GM10847 (cell line): ENCODE data around the gene SMOC1.

Experiments used
- POLR2A ChIP-seq: IDR thresholded peaks from 2 replicates; pipeline ENCODE4 v1.6.1; 2011; ENCODE audit not compliant: insufficient read length; ENCODE audit errors: extremely low read depth

SMOC1 gene

DNA sequence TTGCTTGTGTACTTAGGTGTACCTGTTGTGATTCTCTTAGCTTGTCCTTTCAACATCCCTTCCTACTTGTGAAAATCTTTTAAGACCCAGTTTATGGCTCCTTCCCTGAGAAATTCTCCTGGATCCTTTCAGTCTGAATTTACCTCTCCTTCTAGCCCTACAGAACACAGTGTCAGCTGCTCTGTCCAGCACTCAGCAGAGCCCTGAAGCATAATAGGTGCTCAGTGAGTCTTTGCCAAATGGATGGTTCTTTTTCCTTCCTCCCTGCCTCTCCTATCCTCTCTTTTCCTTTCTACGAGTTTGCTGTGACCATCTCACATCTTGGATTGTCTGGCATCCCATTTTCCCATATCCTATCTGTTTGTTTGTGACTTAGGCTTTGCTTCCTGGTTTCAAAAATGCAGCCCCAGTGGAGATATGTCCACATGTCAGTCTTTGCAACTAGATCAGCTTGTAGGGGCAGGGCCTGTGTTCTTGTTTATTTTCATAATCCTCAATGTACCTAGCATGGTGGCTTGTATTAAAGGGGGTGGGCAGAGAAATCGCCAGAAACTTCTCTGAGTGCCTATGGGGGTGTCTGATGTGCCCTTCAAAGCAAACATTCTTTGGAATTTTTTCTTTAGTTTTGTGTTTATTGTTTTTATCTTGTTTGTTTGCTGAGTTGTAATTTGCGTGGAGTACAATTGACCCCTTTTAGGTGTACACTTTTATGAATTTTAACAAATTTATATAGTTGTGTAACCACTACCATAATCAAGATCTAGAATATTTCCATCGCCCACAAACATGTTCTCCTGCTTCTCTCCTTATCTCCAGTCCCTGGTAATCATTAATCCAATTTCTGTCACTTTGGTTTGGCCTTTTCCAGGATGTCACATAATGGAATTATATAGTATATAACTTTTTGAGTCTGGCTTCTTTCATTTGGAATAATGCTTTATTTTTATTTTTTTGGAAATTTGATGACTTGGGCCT, 62.8 kb downstream of the SMOC1 start:
- no peak for TF ChIP-seq POLR2A

DNA sequence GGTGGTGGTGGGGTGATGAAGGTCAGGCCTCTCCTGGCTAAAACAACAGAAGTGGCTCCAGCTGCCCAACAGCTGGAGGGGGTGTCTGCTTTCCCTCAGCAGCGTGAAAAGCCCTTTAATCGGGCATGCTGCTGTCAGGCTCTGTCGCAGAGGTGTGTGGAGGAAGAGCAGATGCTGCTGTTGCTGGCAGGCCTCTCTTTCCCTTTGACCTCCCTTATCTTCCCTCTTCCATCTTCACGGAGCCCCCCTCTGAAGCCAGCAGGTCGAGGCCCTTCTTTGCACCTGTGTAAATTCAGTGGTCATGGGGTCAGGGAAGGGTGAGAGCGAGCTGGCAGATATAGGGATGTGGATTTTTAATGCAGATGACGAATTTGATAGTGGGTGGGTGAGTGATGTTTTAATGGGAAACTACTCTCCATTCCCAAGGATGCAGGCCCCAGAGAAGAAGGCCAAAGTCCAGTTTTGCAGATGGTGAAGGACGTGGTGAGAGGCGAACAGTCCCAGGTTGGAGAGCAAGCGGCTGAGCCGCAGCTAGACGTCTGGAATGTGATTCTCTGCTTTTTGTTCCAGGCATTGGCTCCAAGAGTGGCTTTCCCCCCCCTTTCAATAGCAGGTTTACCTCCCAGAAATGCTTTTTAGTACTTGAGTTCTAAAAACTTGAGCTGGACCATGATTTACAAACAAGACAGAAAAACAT, 64.0 kb downstream of the SMOC1 start:
- TF ChIP-seq POLR2A, result no peak

DNA sequence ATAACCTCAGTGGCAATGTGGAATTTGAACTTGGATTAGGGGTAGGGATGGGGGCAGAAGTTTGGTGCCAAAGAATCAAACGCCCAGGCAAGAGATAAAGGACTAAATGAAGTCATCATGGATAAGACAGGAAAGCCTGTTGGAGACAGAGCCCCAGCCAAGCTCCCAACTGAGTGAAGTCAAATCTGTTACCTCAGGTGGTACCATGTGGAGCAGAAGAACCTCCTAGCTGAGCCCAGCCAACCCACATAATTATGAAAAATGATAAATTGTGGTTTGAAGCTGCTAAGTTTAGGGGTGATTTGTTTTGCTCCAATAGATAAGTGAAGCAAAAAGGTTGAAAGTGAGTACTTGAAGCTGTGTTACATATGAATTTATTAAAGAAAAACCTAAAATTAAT, 66.1 kb downstream of the SMOC1 start:
- TF ChIP-seq POLR2A, result no peak

DNA sequence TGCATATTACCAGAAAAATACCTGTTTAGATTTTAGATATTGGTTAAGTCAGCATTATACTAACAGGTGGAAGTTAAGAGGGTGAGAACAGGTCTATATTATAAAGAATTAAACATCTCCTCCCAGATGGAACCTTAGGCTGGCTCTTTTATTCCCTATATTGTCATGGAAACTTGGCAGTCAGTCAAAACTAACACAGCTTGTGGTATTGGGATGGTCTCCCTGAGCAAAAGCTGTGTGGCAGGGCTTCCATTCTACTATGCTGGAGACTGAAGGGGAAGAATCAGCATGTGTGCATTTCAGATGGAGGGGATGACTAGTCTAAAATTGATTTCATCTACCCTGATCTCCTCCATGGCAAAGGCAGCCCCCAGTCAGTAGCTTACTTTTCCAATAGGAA, 66.7 kb downstream of the SMOC1 start:
- TF ChIP-seq POLR2A, result no peak

DNA sequence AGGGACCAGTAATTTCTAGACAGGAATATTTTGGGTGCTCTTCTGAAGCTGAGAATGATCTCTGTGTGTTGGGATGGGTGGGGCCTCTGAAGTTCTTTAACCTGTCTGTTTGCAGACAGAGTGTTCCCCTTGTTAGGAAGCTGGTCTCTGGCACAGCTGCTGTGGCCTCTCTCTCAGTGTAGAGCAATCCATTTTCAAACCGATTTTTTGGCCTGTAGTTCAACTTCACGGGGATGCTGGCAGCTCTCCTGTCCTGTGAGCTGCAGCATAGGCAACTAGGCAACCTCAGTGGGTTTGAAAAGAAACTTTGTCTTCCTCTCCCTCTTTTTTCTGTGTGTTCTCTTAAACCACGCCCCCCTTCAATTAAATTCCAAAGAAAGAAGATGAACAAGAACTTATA, 69.1 kb downstream of the SMOC1 start:
- no peak for TF ChIP-seq POLR2A

DNA sequence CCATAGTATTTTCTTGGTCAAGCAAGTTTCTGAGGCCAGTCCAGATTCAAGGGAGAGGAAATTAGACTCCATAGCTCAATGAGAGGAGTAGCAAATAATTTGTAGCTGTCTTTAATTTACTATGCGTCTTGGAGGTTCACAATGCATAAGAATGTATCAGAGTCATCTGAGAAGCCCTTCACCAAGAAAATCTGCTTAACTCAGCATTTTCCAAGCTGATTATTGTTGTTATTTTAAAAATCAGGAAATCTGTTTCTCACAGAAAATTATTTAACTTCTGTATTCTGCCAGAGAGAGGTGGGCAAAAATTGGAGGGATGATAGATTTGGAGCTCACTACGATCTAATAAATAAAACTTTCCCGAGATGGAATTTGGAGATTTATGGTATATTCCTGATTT, 72.0 kb downstream of the SMOC1 start:
- TF ChIP-seq POLR2A, result no peak

DNA sequence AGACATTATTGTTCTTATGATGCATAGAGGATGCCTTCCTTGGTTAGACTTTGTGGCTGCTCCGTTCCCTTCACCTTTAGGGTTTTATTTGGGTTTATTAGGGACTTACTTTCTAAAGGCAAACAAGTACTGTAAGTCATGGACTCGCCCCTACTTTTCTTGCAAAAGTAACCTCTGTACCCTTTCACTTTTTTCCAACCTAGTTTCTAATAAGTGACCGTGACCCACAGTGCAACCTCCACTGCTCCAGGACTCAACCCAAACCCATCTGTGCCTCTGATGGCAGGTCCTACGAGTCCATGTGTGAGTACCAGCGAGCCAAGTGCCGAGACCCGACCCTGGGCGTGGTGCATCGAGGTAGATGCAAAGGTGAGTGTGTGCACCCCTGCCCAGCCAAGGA, 72.7 kb downstream of the SMOC1 start:
- TF ChIP-seq POLR2A, result no peak

DNA sequence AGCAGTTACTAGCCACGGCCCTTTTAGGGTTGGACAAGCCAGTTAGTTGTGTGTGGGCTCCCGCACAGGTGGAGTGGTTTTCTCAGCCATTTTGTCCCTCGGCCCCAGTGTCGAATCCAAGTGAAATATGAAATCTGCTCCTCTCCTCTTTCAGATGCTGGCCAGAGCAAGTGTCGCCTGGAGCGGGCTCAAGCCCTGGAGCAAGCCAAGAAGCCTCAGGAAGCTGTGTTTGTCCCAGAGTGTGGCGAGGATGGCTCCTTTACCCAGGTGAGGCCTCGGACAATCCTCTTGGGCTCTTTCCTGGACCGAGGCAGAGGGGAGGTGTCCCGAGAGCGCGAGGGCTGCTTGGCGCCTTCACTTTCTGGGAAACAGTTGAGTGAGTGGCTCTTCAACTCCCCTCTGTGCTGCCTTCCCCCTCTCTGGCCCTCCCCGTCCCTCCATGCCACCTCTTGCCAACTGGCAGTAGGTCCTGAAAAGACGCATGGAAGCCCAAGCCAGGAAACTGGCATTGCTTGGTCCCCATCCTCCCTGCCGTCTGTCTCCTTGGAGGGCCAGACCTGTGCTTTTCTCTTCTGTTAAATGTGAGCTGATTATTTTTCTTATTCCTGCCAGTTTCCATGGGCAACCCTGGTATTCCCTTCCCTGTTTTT, 74.2 kb downstream of the SMOC1 start:
- no peak for TF ChIP-seq POLR2A

DNA sequence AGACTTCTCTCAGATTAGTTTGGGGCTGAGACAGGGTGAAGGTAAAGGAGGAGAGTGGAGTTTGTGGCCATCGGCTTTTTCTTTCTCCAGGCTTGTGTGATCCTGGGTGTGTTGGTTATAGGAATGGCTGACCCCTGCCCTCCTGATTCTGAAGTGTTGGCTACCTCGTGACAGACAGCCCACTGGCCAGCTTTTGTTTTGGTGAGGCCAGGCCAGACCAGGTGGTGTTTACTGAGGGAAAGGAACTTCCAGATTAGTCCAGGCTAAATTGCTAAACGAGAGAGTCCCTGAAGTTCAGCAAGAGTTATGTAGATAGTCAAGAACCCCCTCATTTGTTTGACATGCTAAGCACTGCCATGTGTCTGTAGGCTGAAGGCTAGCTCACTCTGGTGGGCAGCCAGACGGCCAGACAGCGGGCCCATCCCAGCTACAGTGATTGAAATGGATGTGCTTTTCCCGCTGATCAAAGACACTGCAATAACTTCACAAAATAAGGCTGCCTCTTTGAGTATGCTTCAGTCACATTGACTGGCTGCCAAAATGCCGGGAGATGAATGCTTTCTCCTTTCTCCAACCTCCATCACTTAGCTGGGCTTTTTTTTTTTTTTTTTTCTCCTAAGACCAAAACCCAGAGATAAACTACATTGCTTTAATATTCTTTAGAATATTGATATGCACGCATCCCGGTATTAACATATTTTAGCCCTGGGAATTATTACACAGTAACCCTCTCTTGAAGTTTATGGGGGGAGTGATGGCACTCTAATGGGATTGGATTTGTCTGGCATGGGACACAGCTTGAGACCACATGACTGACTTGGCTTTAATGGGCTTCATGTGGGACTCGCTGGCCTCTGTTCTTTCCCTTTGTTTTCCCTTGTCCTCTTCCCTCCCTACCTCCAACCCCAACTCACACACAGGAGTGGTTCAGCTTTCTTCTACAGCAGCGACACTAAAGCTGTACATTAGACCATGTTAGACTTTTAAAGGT, 76.9 kb downstream of the SMOC1 start:
- TF ChIP-seq POLR2A, result no peak

DNA sequence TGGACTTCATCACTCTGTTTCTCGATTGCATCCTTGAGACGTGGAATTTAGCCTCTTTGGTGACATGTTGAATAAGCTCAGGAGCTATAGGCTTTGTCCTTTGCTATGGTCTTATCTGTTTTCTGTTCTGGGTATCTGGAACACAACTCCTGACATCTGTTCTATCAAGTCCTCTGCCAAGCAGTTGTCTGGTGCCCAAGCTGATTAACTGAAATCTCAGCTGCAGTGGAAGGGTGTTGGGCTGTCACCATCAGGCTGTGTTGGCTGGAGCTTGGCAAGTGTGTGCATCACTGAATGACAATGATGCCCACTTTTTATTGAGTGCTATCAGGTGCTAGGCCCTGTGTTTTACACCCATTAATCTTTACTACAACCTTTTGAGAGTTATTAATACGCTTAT, 77.8 kb downstream of the SMOC1 start:
- TF ChIP-seq POLR2A, result no peak

DNA sequence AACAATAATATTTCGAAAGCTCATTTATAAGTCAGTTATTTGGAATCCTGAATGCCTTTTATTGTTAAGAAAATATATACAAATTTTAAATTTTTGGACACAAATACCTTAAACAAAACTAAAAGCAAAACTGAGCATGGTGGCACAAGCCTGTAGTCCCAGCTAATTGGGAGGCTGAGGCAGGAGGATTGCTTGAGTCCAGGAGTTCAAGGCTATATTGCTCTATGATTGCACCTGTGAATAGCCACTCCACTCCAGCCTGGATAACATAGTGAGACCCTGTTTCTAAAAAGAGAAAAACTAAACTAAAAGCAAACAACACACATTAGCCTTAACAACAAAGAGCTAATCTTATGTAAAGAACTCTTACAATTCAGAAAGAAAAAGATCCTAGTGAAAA, 78.8 kb downstream of the SMOC1 start:
- TF ChIP-seq POLR2A, result no peak

DNA sequence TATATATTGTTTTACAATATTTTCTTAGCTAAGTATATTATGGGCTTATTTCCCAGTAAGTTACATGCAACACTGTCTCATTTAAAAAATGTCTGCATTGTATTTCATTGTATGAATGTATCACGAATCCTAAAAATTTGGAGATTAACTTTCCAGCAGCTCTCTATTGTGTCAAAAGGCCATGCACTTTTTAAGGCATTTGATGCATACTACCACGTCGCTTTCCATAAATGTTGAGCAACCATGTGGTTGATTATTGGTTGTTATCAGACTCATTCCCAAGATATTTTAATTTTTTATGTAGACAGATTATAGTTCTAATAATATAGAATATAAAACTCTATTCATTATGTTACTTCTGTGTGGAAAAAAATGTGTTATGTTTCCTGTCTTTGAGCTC, 79.9 kb downstream of the SMOC1 start:
- no peak for TF ChIP-seq POLR2A

DNA sequence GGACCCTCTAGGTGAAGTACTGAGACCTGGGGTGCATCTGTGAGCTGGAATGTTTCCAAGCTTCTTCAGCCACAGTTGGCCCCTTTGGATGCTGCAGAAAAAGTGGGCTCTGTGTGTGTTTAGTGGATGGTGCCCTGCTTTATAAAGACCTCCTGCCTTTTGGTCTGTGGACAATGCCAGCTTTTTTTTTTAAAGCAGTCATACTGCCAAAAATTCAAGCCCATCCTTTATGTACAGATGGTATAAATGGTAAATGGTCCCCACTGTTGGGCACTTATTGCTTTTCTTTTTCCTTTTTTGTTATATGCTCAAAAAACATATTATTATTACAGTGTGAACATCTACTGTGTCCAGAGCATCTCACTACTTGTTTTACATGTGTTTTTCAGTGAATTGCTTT, 81.1 kb downstream of the SMOC1 start:
- TF ChIP-seq POLR2A, result no peak

DNA sequence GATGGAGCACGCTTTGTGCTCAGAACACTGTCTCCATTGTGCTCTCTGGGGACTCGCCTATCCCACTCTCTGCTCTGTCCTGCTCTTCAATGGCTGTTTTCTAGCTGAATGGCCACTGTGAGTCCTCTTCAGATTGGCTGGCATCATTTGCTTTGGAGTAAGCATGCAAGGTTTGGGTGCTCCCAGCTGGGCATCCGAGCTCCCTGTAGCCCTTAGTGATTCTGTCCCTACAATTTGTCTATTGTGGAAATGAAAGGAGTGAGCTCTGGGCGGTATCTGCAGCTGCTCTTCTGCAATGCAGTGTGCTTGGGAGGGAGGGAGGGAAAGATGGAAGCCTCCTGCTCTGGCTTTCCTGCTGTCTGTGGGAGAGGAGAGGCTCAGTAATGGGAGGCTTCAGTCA, 84.8 kb downstream of the SMOC1 start:
- TF ChIP-seq POLR2A, result no peak

DNA sequence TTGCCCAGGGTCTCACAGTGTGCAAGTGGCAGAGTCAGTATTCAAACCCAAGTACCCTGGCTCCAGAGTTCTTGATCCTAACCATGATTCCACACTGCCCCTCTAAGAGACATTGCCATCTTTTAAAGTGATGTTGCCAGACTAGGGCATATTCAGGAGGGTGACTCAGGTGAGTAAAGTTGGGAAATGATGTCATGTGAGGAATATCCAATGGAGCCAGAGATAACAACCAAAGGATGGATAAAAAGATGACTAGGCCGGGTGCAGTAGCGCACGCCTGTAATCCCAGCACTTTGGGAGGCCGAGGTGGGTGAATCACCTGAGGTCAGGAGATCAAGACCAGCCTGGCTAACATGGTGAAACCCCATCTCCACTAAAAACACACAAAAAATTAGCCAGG, 85.6 kb downstream of the SMOC1 start:
- TF ChIP-seq POLR2A, result no peak
